GM23248 (cell line): ENCODE measurements around the gene PHF11.

Experiments
- EZH2 ChIP-seq: fragments of 200-600 bp; sonication (generic); IDR thresholded peaks from 2 replicates; pipeline ENCODE4 v1.6.1; 2018; ENCODE audit warnings: antibody characterized with exemption, mild to moderate bottlenecking; ENCODE audit not compliant: insufficient read depth, poor library complexity, severe bottlenecking
- EZH2phosphoT487 ChIP-seq: fragments of 200-600 bp; sonication (generic); IDR thresholded peaks from 2 replicates; pipeline ENCODE4 v1.6.1; 2018; ENCODE audit warnings: antibody characterized with exemption, moderate library complexity, mild to moderate bottlenecking, low read depth; ENCODE audit not compliant: insufficient read depth

DNA sequence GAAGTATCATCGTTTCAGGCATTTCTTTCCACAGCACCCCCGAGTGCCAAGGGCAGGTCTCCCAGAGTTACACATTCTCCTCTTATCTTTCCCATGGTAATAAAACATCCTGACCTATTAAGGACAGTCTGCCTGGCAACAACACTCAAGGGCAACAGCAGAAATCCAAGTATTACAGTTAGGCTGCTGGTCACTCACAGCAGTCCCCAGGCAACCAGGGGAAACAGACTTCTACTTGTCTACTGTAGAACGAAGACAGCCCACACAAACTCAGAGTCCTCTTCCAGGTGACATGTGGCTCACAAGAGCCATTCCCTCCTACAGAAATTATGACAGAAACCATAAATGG, 65.3 kb downstream of the PHF11 start:
- TF ChIP-seq EZH2, result no peak
- TF ChIP-seq EZH2phosphoT487, result no peak
